G401 (cell line): Measurements from ENCODE around the gene ELOVL6. TPM values are rescaled to one million over a fixed set of nuclear protein-coding genes. Genes with fewer than 3 reads are reported as not detected.
"Not testable (repeated sequence)": the region's sequence is repeated elsewhere in the genome, so short reads cannot be mapped to it uniquely, and the experiment has no call there.

ENCODE experiments used
- DNase-seq: peaks from one replicate; pipeline ENCODE4 v3.0.0-alpha.2; 2015; ENCODE audit warnings: low spot score
- in situ Hi-C: cut with HindIII; loops from 2 replicates; pipeline ENCODE4 v1.10.0; 2016; ENCODE audit warnings: low sequenced_read_pairs, mixed read lengths
- total RNA-seq: library from RNA; depleted of rRNA; stranded (reverse); fragments of >200 nt; shearing (Covaris generic); gene quantifications from 2 replicates; pipeline ENCODE4 v1.2.3, GENCODE V29; 2014

Gene ELOVL6
- total RNA-seq, 1 experiment from 2014 or later: 40.5 TPM

- in situ Hi-C loops: no loop called here
- DNase-seq: no peak
These were observed 32.8 kb downstream of the ELOVL6 start for GRCh38 chr4:110165382-110166286.

- in situ Hi-C loops: no loop called here
- no peak for DNase-seq
These were observed 33.6 kb downstream of the ELOVL6 start for GRCh38 chr4:110164856-110165255.

GRCh38 chr4:110164251-110164650, 34.2 kb downstream of the ELOVL6 start:
- in situ Hi-C loops: no loop called here
- DNase-seq: no peak

- DNase-seq: no peak
- in situ Hi-C loops: no loop called here
These were observed 34.9 kb downstream of the ELOVL6 start for GRCh38 chr4:110163327-110164069.

- in situ Hi-C loops: no loop called here
These were observed 37.8 kb downstream of the ELOVL6 start for GRCh38 chr4:110160618-110161017.

GRCh38 chr4:110159541-110159940, 38.9 kb downstream of the ELOVL6 start:
- in situ Hi-C loops: no loop called here
- no peak for DNase-seq

More at GRCh38 chr4:110160618-110161017, 37.8 kb downstream of the ELOVL6 start:
- DNase-seq: no peak

GRCh38 chr4:110157580-110157979, 40.8 kb downstream of the ELOVL6 start:
- in situ Hi-C loops: no loop called here
- no peak for DNase-seq

- DNase-seq, in situ Hi-C loops: not testable (repeated sequence)
These were observed 41.2 kb downstream of the ELOVL6 start for GRCh38 chr4:110157166-110157565.

- in situ Hi-C loops: no loop called here
- no peak for DNase-seq
These were observed 42.0 kb downstream of the ELOVL6 start for GRCh38 chr4:110156442-110156841.

- in situ Hi-C loops: no loop called here
These were observed 42.8 kb downstream of the ELOVL6 start for GRCh38 chr4:110155654-110156053.

GRCh38 chr4:110154582-110154981, 43.8 kb downstream of the ELOVL6 start:
- no peak for DNase-seq
- in situ Hi-C loops: no loop called here

More at GRCh38 chr4:110155654-110156053, 42.8 kb downstream of the ELOVL6 start:
- DNase-seq: no peak

- in situ Hi-C loops: no loop called here
- no peak for DNase-seq
These were observed 46.0 kb downstream of the ELOVL6 start for GRCh38 chr4:110152386-110152785.

GRCh38 chr4:110149089-110149488, 49.3 kb downstream of the ELOVL6 start:
- no peak for DNase-seq
- in situ Hi-C loops: no loop called here

GRCh38 chr4:110142461-110142860, 56.0 kb downstream of the ELOVL6 start:
- no peak for DNase-seq
- in situ Hi-C loops: no loop called here

GRCh38 chr4:110139815-110140214, 58.6 kb downstream of the ELOVL6 start:
- in situ Hi-C loops: no loop called here
- no peak for DNase-seq

- DNase-seq: no peak
- in situ Hi-C loops: no loop called here
These were observed 59.3 kb downstream of the ELOVL6 start for GRCh38 chr4:110139111-110139510.

GRCh38 chr4:110138551-110138950, 59.9 kb downstream of the ELOVL6 start:
- in situ Hi-C loops: no loop called here

GRCh38 chr4:110137829-110138228, 60.6 kb downstream of the ELOVL6 start:
- DNase-seq: no peak
- in situ Hi-C loops: no loop called here

More at GRCh38 chr4:110138551-110138950, 59.9 kb downstream of the ELOVL6 start:
- DNase-seq: no peak

GRCh38 chr4:110135523-110135922, 62.9 kb downstream of the ELOVL6 start:
- in situ Hi-C loops: no loop called here
- DNase-seq: no peak

GRCh38 chr4:110135076-110135475, 63.3 kb downstream of the ELOVL6 start:
- no peak for DNase-seq
- in situ Hi-C loops: no loop called here
